Esophagus muscularis mucosa (tissue), 3 donors: ENCODE measurements around the gene MACROD2.

Experiments
- CTCF ChIP-seq, 3 experiments: fragments of 200-600 bp in 2 of 3; fragments of 450-650 bp in 1 of 3; sonication (generic) in 2 of 3; IDR thresholded peaks; one replicate each; pipeline ENCODE4 v1.5.1; 2017 to 2019; ENCODE audit warnings: antibody characterized with exemption in 3 of 3, mild to moderate bottlenecking in 2 of 3, moderate library complexity in 1 of 3
- POLR2A ChIP-seq: fragments of 450-650 bp; IDR thresholded peaks from one replicate; pipeline ENCODE4 v1.6.1; 2017; ENCODE audit warnings: antibody characterized with exemption, moderate library complexity, mild to moderate bottlenecking, low read depth
- POLR2AphosphoS5 ChIP-seq, 2 donors: sonication (generic); formaldehyde crosslinking; IDR thresholded peaks; one replicate each; pipeline ENCODE4 v1.6.1; 2017; ENCODE audit warnings: antibody characterized with exemption in 2 of 2

GRCh38 chr20:14972690-14973089 lies 977.4 kb downstream of the MACROD2 start:
- TF ChIP-seq POLR2A (no peak), CTCF (IDR thresholded peaks at IDR 0.05) (no peak), POLR2AphosphoS5 (IDR thresholded peaks at IDR 0.05) (no peak)
